ENCODE data around the gene SEC61A2.

GRCh38 chr10:12207114-12207513, 77.6 kb downstream of the SEC61A2 start:
- no peak for TF ChIP-seq CTCF (IDR thresholded peaks at IDR 0.05; ENCODE audit: low read length)
- no peak for TF ChIP-seq EZH2 (optimal IDR thresholded peaks at IDR 0.05; ENCODE audit: low read depth, low read length)

Measured in MM.1S (cell line).